NCI-H748 (cell line): ENCODE data around the gene MLST8.

Source experiments
- DNase-seq: peaks from one replicate; lab custom pipeline; 2025; ENCODE audit not compliant: unreplicated experiment; lab: John Stamatoyannopoulos, UW

Gene MLST8

GRCh38 chr16:2172688-2173335 is 32.4 kb upstream of the MLST8 start:
- DNase-seq = no peak

- no peak for DNase-seq
Observed at GRCh38 chr16:2173366-2173765, 31.9 kb upstream of the MLST8 start.

- no peak for DNase-seq
Observed at GRCh38 chr16:2173916-2174315, 31.3 kb upstream of the MLST8 start.

GRCh38 chr16:2174396-2175131 is 30.7 kb upstream of the MLST8 start:
- DNase-seq = no peak

- no peak for DNase-seq
Observed at GRCh38 chr16:2175454-2175853, 29.8 kb upstream of the MLST8 start.

- no peak for DNase-seq
Observed at GRCh38 chr16:2176047-2176446, 29.2 kb upstream of the MLST8 start.

GRCh38 chr16:2177101-2177500 is 28.2 kb upstream of the MLST8 start:
- no peak for DNase-seq

- DNase-seq = no peak
Observed at GRCh38 chr16:2177561-2177960, 27.7 kb upstream of the MLST8 start.

GRCh38 chr16:2178321-2179106 is 26.7 kb upstream of the MLST8 start:
- no peak for DNase-seq

GRCh38 chr16:2179107-2179501 is 26.1 kb upstream of the MLST8 start:
- no peak for DNase-seq

- no peak for DNase-seq
Observed at GRCh38 chr16:2179576-2179975, 25.7 kb upstream of the MLST8 start.

- DNase-seq = no peak
Observed at GRCh38 chr16:2180461-2180860, 24.8 kb upstream of the MLST8 start.

GRCh38 chr16:2180962-2181923 is 24.0 kb upstream of the MLST8 start:
- no peak for DNase-seq

GRCh38 chr16:2181952-2182351 is 23.3 kb upstream of the MLST8 start:
- no peak for DNase-seq

GRCh38 chr16:2183671-2184070 is 21.6 kb upstream of the MLST8 start:
- no peak for DNase-seq

GRCh38 chr16:2184346-2184745 is 20.9 kb upstream of the MLST8 start:
- no peak for DNase-seq

- no peak for DNase-seq
Observed at GRCh38 chr16:2184962-2185361, 20.3 kb upstream of the MLST8 start.

- no peak for DNase-seq
Observed at GRCh38 chr16:2186064-2186463, 19.2 kb upstream of the MLST8 start.

GRCh38 chr16:2186505-2186904 is 18.7 kb upstream of the MLST8 start:
- DNase-seq = no peak

- DNase-seq = no peak
Observed at GRCh38 chr16:2187212-2187611, 18.0 kb upstream of the MLST8 start.

GRCh38 chr16:2188395-2188794 is 16.9 kb upstream of the MLST8 start:
- no peak for DNase-seq
